Activated naive CD4-positive, alpha-beta T cell (primary cell): ENCODE measurements around the gene NEUROG1.

Source experiments
- DNase-seq, 4 experiments: peaks; one replicate each; lab custom pipeline; 2025; lab: John Stamatoyannopoulos, UW

NEUROG1 gene

GRCh38 chr5:135564331-135564730 lies 28.6 kb upstream of the NEUROG1 start:
- no peak for DNase-seq

GRCh38 chr5:135561266-135561665 lies 25.5 kb upstream of the NEUROG1 start:
- no peak for DNase-seq

- DNase-seq = peak; percentile 6 to 31 (median 14)
These were observed 25.1 kb upstream of the NEUROG1 start for GRCh38 chr5:135560858-135561257.

GRCh38 chr5:135559354-135559753 lies 23.6 kb upstream of the NEUROG1 start:
- no peak for DNase-seq

- DNase-seq = no peak
These were observed 21.5 kb upstream of the NEUROG1 start for GRCh38 chr5:135557076-135557838.

- no peak for DNase-seq
These were observed 20.9 kb upstream of the NEUROG1 start for GRCh38 chr5:135556620-135557019.

- no peak for DNase-seq
These were observed 19.8 kb upstream of the NEUROG1 start for GRCh38 chr5:135555530-135555929.

- no peak for DNase-seq
These were observed 18.1 kb upstream of the NEUROG1 start for GRCh38 chr5:135553688-135554462.

GRCh38 chr5:135551593-135552447 lies 16.1 kb upstream of the NEUROG1 start:
- DNase-seq = peak in 2 of 4 experiments; percentile 3 to 11

- DNase-seq = no peak
These were observed 13.6 kb upstream of the NEUROG1 start for GRCh38 chr5:135549413-135549812.

GRCh38 chr5:135547590-135548254 lies 12.0 kb upstream of the NEUROG1 start:
- no peak for DNase-seq

- no peak for DNase-seq
These were observed 11.1 kb upstream of the NEUROG1 start for GRCh38 chr5:135546912-135547311.

GRCh38 chr5:135546101-135546500 lies 10.3 kb upstream of the NEUROG1 start:
- no peak for DNase-seq

GRCh38 chr5:135545099-135545498 lies 9.3 kb upstream of the NEUROG1 start:
- DNase-seq = no peak

- DNase-seq = no peak
These were observed 7.9 kb upstream of the NEUROG1 start for GRCh38 chr5:135543485-135544304.

GRCh38 chr5:135543001-135543484 lies 7.3 kb upstream of the NEUROG1 start:
- no peak for DNase-seq

GRCh38 chr5:135541807-135542502 lies 6.2 kb upstream of the NEUROG1 start:
- no peak for DNase-seq

GRCh38 chr5:135539430-135540005 lies 3.8 kb upstream of the NEUROG1 start:
- no peak for DNase-seq

GRCh38 chr5:135538261-135538660 lies 2.5 kb upstream of the NEUROG1 start:
- no peak for DNase-seq

- DNase-seq = no peak
These were observed 2.0 kb upstream of the NEUROG1 start for GRCh38 chr5:135537745-135538144.
